ENCODE results near the gene LATS2. TPM values are rescaled to one million over a fixed set of nuclear protein-coding genes. Genes with fewer than 3 reads are reported as not detected.

The LATS2 gene
- polyA plus RNA-seq, 4 donors: 1.1 to 5.0 (median 2.9) TPM

GRCh38 chr13:21013682-21014038 lies 47.7 kb downstream of the LATS2 start:
- WGBS, 3 donors: 81 to 91% (median 83%) methylated on average over 4 of the region's 4 CpGs
- no peaks in the 10 kb centered on the region for H3K9me3 ChIP-seq (ENCODE audit: control insufficient read depth in 2 of 2, insufficient read depth in 1 of 2, low read depth in 1 of 2, low read length in 1 of 2)
- DNase-seq (no peak), FAIRE-seq (no peak)
- no peaks in the 10 kb centered on the region for H3K36me3 ChIP-seq (ENCODE audit: control insufficient read depth in 3 of 3, insufficient read depth in 2 of 3, low read depth in 1 of 3, low read length in 3 of 3)
- H3K4me1 ChIP-seq (ENCODE audit: control insufficient read depth in 3 of 3, insufficient read depth in 2 of 3, low read depth in 1 of 3, low read length in 2 of 3): no peaks in the 10 kb centered on the region
- no peak overlapping the region for H3K4me3 ChIP-seq (ENCODE audit: low read depth in 1 of 3, low read length in 3 of 3)
- no peaks in the 10 kb centered on the region for H3K27me3 ChIP-seq (ENCODE audit: control insufficient read depth in 3 of 3, insufficient read depth in 3 of 3, low read length in 3 of 3)
- H3K27ac ChIP-seq (ENCODE audit: low read depth in 1 of 3, low read length in 2 of 3): no peak overlapping the region

GRCh38 chr13:21012841-21013681 lies 48.3 kb downstream of the LATS2 start:
- no peak overlapping the region for H3K4me3 ChIP-seq (ENCODE audit: low read depth in 1 of 3, low read length in 3 of 3)
- peak overlapping the region in 1 of 3 donors; percentile 8 for H3K27ac ChIP-seq (ENCODE audit: low read depth in 1 of 3, low read length in 2 of 3)
- H3K36me3 ChIP-seq (ENCODE audit: control insufficient read depth in 3 of 3, insufficient read depth in 2 of 3, low read depth in 1 of 3, low read length in 3 of 3): no peaks in the 10 kb centered on the region
- no peaks in the 10 kb centered on the region for H3K27me3 ChIP-seq (ENCODE audit: control insufficient read depth in 3 of 3, insufficient read depth in 3 of 3, low read length in 3 of 3)
- H3K4me1 ChIP-seq (ENCODE audit: control insufficient read depth in 3 of 3, insufficient read depth in 2 of 3, low read depth in 1 of 3, low read length in 2 of 3): no peaks in the 10 kb centered on the region
- FAIRE-seq: no peak
- WGBS, 3 donors: 33 to 46% (median 45%) methylated on average over 5 of the region's 5 CpGs
- DNase-seq: no peak
- H3K9me3 ChIP-seq (ENCODE audit: control insufficient read depth in 2 of 2, insufficient read depth in 1 of 2, low read depth in 1 of 2, low read length in 1 of 2): no peaks in the 10 kb centered on the region

DNA sequence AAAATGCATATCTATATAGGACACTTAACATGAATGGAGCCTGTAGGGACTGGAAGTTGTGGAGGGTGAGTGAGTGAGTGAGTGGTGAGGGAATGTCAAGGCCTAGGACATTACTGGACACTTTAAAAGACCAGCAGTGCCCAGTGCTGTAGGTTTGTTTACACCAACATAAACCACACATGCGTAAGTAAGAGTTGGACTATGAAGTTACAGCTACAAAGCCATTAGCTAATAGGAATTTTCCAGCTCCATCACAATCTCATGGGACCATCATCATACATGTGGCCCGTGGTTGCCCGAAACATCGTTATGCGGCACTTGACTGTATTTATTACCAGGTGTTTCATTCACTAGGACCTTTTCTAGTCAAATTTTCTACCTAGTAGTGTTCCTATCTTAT lies 49.2 kb downstream of the LATS2 start:
- H3K27ac ChIP-seq (ENCODE audit: low read depth in 1 of 3, low read length in 2 of 3): no peak overlapping the region
- no peak overlapping the region for H3K4me3 ChIP-seq (ENCODE audit: low read depth in 1 of 3, low read length in 3 of 3)
- WGBS, 3 donors: 66 to 77% (median 76%) methylated on average over 5 of the region's 5 CpGs
- no peaks in the 10 kb centered on the region for H3K9me3 ChIP-seq (ENCODE audit: control insufficient read depth in 2 of 2, insufficient read depth in 1 of 2, low read depth in 1 of 2, low read length in 1 of 2)
- FAIRE-seq (no peak), DNase-seq (no peak)
- no peaks in the 10 kb centered on the region for H3K4me1 ChIP-seq (ENCODE audit: control insufficient read depth in 3 of 3, insufficient read depth in 2 of 3, low read depth in 1 of 3, low read length in 2 of 3)
- H3K27me3 ChIP-seq (ENCODE audit: control insufficient read depth in 3 of 3, insufficient read depth in 3 of 3, low read length in 3 of 3): no peaks in the 10 kb centered on the region
- H3K36me3 ChIP-seq (ENCODE audit: control insufficient read depth in 3 of 3, insufficient read depth in 2 of 3, low read depth in 1 of 3, low read length in 3 of 3): peaks cover 0 to 2% (median 0%) of the 10 kb centered on the region in 3 donors

DNA sequence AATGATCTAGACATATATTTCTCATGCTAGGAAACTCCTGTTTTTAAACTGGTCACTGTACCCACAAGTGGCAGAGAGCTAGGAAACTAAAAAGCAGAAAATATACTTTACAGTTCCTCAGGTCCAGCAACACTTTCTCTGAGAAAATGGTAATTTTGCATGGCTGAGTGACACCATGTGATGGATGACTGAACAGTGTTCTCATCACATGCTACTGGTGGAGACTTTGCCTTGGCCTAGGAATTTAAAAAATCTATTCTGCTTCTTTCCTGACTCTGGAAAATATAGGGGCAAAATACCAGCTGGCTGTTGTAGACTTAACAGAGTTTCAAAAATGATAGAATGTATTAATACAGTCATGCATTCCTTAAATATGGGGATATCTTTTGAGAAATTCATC lies 50.0 kb downstream of the LATS2 start:
- FAIRE-seq: no peak

GRCh38 chr13:21010621-21011020 lies 50.8 kb downstream of the LATS2 start:
- WGBS, 3 donors: 39 to 49% (median 43%) methylated on average over 1 of the region's 1 CpG
- no peak overlapping the region for H3K4me3 ChIP-seq (ENCODE audit: low read depth in 1 of 3, low read length in 3 of 3)
- DNase-seq: no peak
- no peaks in the 10 kb centered on the region for H3K4me1 ChIP-seq (ENCODE audit: control insufficient read depth in 3 of 3, insufficient read depth in 2 of 3, low read depth in 1 of 3, low read length in 2 of 3)
- FAIRE-seq: no peak
- no peaks in the 10 kb centered on the region for H3K9me3 ChIP-seq (ENCODE audit: control insufficient read depth in 2 of 2, insufficient read depth in 1 of 2, low read depth in 1 of 2, low read length in 1 of 2)
- H3K27me3 ChIP-seq (ENCODE audit: control insufficient read depth in 3 of 3, insufficient read depth in 3 of 3, low read length in 3 of 3): no peaks in the 10 kb centered on the region
- H3K36me3 ChIP-seq (ENCODE audit: control insufficient read depth in 3 of 3, insufficient read depth in 2 of 3, low read depth in 1 of 3, low read length in 3 of 3): peaks cover 0 to 2% (median 0%) of the 10 kb centered on the region in 3 donors
- no peak overlapping the region for H3K27ac ChIP-seq (ENCODE audit: low read depth in 1 of 3, low read length in 2 of 3)

More for the DNA sequence above, 50.0 kb downstream of the LATS2 start:
- Histone ChIP-seq H3K27me3 (ENCODE audit: control insufficient read depth in 3 of 3, insufficient read depth in 3 of 3, low read length in 3 of 3) (no peaks in the 10 kb centered on the region), H3K9me3 (ENCODE audit: control insufficient read depth in 2 of 2, insufficient read depth in 1 of 2, low read depth in 1 of 2, low read length in 1 of 2) (no peaks in the 10 kb centered on the region), H3K4me1 (ENCODE audit: control insufficient read depth in 3 of 3, insufficient read depth in 2 of 3, low read depth in 1 of 3, low read length in 2 of 3) (no peaks in the 10 kb centered on the region), H3K4me3 (ENCODE audit: low read depth in 1 of 3, low read length in 3 of 3) (no peak overlapping the region), H3K36me3 (ENCODE audit: control insufficient read depth in 3 of 3, insufficient read depth in 2 of 3, low read depth in 1 of 3, low read length in 3 of 3) (peaks cover 0 to 2% (median 0%) of the 10 kb centered on the region in 3 donors), H3K27ac (ENCODE audit: low read depth in 1 of 3, low read length in 2 of 3) (no peak overlapping the region)
- no peak for DNase-seq

DNA sequence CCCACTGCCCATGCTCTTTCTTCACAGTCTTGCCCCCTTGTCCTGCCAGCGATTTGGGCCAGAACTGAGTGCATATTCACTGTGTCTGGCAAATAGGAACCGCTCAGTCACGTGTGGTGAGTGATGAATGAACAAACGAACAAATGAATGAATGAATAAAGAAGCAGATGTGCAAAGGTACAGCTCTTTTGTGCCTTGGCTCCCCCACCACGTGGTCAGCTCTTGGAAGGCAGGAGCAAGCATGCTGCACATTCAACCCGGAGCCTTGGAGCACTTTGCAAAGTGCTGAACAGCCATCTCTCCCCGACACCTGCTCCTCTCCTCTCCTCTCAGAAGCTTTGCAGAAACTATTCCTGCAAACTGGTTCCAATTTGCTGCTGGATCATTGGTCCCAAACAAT lies 52.4 kb downstream of the LATS2 start:
- DNase-seq: no peak
- no peaks in the 10 kb centered on the region for H3K27me3 ChIP-seq (ENCODE audit: control insufficient read depth in 3 of 3, insufficient read depth in 3 of 3, low read length in 3 of 3)
- no peaks in the 10 kb centered on the region for H3K4me1 ChIP-seq (ENCODE audit: control insufficient read depth in 3 of 3, insufficient read depth in 2 of 3, low read depth in 1 of 3, low read length in 2 of 3)
- FAIRE-seq: no peak
- peaks cover 0 to 2% (median 0%) of the 10 kb centered on the region in 3 donors for H3K36me3 ChIP-seq (ENCODE audit: control insufficient read depth in 3 of 3, insufficient read depth in 2 of 3, low read depth in 1 of 3, low read length in 3 of 3)
- H3K27ac ChIP-seq (ENCODE audit: low read depth in 1 of 3, low read length in 2 of 3): no peak overlapping the region
- no peaks in the 10 kb centered on the region for H3K9me3 ChIP-seq (ENCODE audit: control insufficient read depth in 2 of 2, insufficient read depth in 1 of 2, low read depth in 1 of 2, low read length in 1 of 2)
- H3K4me3 ChIP-seq (ENCODE audit: low read depth in 1 of 3, low read length in 3 of 3): no peak overlapping the region
- 70 to 83% (median 76%) methylated on average over 7 of the region's 7 CpGs for WGBS, 3 donors

DNA sequence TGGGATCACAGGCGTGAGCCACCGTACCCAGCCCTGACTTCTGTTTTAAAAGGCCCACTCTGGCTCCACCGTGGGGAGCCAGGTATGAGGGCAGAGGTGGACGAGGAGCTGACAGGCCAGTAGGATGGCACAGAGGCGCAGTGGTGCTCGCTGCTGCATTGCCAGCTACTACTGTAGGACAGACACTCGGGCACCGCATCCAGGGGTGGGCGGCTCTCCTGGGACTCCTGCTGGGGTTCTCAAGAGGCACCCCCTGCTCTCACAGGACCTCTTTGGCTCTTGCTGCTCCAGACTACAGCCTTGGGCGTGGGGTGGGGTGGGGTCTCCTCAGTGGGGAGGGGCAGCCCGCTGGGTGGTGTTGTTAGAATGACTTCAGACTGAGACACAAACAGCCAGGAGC lies 53.4 kb downstream of the LATS2 start:
- WGBS, 3 donors: 88 to 91% (median 89%) methylated on average over 11 of the region's 11 CpGs
- DNase-seq: no peak

DNA sequence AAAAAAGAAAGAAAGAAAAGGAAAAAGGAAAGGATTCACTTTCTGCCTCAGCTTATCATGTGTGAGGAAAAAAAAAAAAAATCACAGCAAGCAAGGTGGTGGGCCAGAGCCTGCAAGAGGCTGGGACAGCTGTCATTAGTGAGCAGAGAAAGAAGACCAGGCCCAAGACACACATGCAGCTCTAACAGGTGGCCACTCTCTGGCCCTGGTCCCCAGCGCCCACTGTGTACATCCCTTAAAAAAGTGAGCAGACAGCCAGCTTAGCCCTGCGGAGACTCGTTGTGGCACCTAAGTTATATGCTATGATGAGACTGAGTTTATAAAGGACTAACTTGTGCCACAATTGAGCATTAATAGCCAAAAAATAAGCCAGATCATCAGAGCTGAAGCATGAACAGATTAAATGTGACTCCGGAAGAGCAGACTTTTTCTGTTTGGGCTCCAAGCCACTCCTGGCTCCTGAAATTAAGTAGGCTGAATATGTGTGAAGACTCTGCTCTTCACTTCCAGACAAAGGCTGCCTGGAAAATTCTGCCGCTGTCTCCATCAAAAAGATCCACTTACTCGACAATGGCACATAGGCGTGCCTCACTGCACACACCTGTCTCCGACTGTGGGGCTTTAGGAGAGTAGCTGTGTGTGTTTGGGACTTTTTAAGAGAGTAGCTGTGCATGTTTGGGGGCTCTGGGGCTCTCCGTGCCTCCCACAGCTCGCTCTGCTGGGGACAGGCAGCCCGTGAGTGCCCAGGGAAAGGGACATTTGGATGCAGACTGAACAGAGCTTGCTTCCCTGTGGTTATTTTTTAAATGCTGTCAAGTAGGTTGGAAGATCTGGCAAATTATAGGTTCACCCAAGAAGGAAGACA lies 55.0 kb downstream of the LATS2 start:
- no peak overlapping the region for H3K4me3 ChIP-seq (ENCODE audit: low read depth in 1 of 3, low read length in 3 of 3)
- no peaks in the 10 kb centered on the region for H3K27me3 ChIP-seq (ENCODE audit: control insufficient read depth in 3 of 3, insufficient read depth in 3 of 3, low read length in 3 of 3)
- no peaks in the 10 kb centered on the region for H3K4me1 ChIP-seq (ENCODE audit: control insufficient read depth in 3 of 3, insufficient read depth in 2 of 3, low read depth in 1 of 3, low read length in 2 of 3)
- WGBS, 3 donors: 80 to 82% (median 80%) methylated on average over 11 of the region's 11 CpGs
- no peak overlapping the region for H3K27ac ChIP-seq (ENCODE audit: low read depth in 1 of 3, low read length in 2 of 3)
- no peak for DNase-seq
- no peak for FAIRE-seq
- peaks cover 0 to 4% of the 10 kb centered on the region in 2 donors for H3K9me3 ChIP-seq (ENCODE audit: control insufficient read depth in 2 of 2, insufficient read depth in 1 of 2, low read depth in 1 of 2, low read length in 1 of 2)
- H3K36me3 ChIP-seq (ENCODE audit: control insufficient read depth in 3 of 3, insufficient read depth in 2 of 3, low read depth in 1 of 3, low read length in 3 of 3): peaks cover 0 to 2% (median 0%) of the 10 kb centered on the region in 3 donors

More for the DNA sequence above, 53.4 kb downstream of the LATS2 start:
- FAIRE-seq: no peak
- no peaks in the 10 kb centered on the region for H3K4me1 ChIP-seq (ENCODE audit: control insufficient read depth in 3 of 3, insufficient read depth in 2 of 3, low read depth in 1 of 3, low read length in 2 of 3)
- H3K9me3 ChIP-seq (ENCODE audit: control insufficient read depth in 2 of 2, insufficient read depth in 1 of 2, low read depth in 1 of 2, low read length in 1 of 2): no peaks in the 10 kb centered on the region
- no peak overlapping the region for H3K27ac ChIP-seq (ENCODE audit: low read depth in 1 of 3, low read length in 2 of 3)
- no peaks in the 10 kb centered on the region for H3K27me3 ChIP-seq (ENCODE audit: control insufficient read depth in 3 of 3, insufficient read depth in 3 of 3, low read length in 3 of 3)
- peaks cover 0 to 2% (median 0%) of the 10 kb centered on the region in 3 donors for H3K36me3 ChIP-seq (ENCODE audit: control insufficient read depth in 3 of 3, insufficient read depth in 2 of 3, low read depth in 1 of 3, low read length in 3 of 3)
- H3K4me3 ChIP-seq (ENCODE audit: low read depth in 1 of 3, low read length in 3 of 3): no peak overlapping the region
